ENCODE results near the gene TLX2. TPM values are rescaled to one million over a fixed set of nuclear protein-coding genes. Genes with fewer than 3 reads are reported as not detected.

Gene TLX2
- total and polyA plus RNA-seq, 2 of the 8 experiments (the other 6 are each of a cell fraction or from before 2014, with no cell fraction given) = 0.06 to 0.17 TPM

DNA sequence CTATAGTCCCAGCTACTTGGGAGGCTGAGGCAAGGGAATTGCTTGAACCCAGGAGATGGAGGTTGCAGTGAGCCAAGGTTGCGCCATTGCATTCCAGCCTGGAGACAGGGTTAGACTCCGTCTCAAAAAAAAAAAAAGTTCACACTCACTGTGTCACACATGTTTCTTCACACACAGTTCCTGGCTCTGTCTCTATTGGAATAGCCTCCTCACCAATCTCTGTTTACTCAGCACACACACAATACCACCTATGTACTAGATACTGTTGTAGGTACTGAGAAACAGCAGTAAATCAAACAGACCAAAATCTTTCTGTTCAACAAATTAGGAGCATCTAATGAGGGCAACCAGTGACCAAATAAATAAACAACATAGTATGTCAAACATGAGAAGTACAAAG is 28.1 kb upstream of the TLX2 start:
- no peak overlapping the region for H3K56ac ChIP-seq (replicated peaks; ENCODE audit: insufficient read length, low read depth, low read length)
- CTCF ChIA-PET (ENCODE audit: partially characterized antibody) = interaction anchor here (1.2 kb wide), 1 partner anchor 102 kb away, joined by 9 read pairs; no protein-coding TSS in a partner anchor
- no peak overlapping the region for H2BK5ac ChIP-seq (ENCODE audit: low read depth, low read length)
- peaks cover 9% of the 10 kb centered on the region; the same call in 1 of the 2 replicates for H3K23me2 ChIP-seq (ENCODE audit: low read depth, low read length)
- H2BK15ac ChIP-seq (ENCODE audit: low read length) = no peak overlapping the region
- H3K18ac ChIP-seq (ENCODE audit: extremely low read depth, low read length) = no peak overlapping the region
- no peak overlapping the region for H4K91ac ChIP-seq (replicated peaks; ENCODE audit: insufficient read length, low read length)
- H4K20me1 ChIP-seq (replicated peaks in 1 of 2; ENCODE audit: control insufficient read depth in 1 of 2, insufficient read depth in 2 of 2, low read length in 2 of 2) = peaks cover 6 to 11% of the 10 kb centered on the region in 2 experiments
- no peaks in the 10 kb centered on the region for H3K9me3 ChIP-seq (ENCODE audit: insufficient read depth in 2 of 2, low read depth in 1 of 2, low read length in 1 of 2)
- no peak overlapping the region for H3K4me2 ChIP-seq (ENCODE audit: insufficient read depth in 1 of 2, low read depth in 2 of 2, low read length in 2 of 2)
- no peak overlapping the region for H4K8ac ChIP-seq (ENCODE audit: extremely low read depth, insufficient read depth, low read length)
- H2AFZ ChIP-seq (ENCODE audit: low read length) = no peak overlapping the region
- H3K4me3 ChIP-seq (ENCODE audit: extremely low read depth in 1 of 4, insufficient read depth in 2 of 4, low read depth in 3 of 4, low read length in 4 of 4) = no peak overlapping the region
- H4K5ac ChIP-seq (ENCODE audit: insufficient read length, low read depth, low read length) = no peak overlapping the region
- peaks cover 2 to 8% (median 5%) of the 10 kb centered on the region in 4 experiments; a peak in 5 of 8 replicates for H3K36me3 ChIP-seq (ENCODE audit: control insufficient read depth in 2 of 4, insufficient read depth in 4 of 4, low read length in 3 of 4)
- FAIRE-seq (no peak), DNase-seq (ENCODE audit: low read depth in 1 of 2, low spot score in 2 of 2) (no peak)
- POLR2A ChIA-PET (ENCODE audit: partially characterized antibody) = interaction anchor here (3.2 to 4.9 kb wide), 2 partner anchors 11 to 13 kb away, joined by 11 to 59 read pairs; partner anchors contain the start of gene LBX2
- no peak overlapping the region for H3K9ac ChIP-seq (replicated peaks in 1 of 4; ENCODE audit: extremely low read depth in 1 of 4, low read depth in 3 of 4, low read length in 3 of 4)
- TF ChIP-seq, protein P1, sequence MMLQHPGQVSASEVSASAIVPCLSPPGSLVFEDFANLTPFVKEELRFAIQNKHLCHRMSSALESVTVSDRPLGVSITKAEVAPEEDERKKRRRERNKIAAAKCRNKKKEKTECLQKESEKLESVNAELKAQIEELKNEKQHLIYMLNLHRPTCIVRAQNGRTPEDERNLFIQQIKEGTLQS (IDR thresholded peaks at IDR 0.05; ENCODE audit: insufficient read depth, low read depth, low read length) = no peak
- no peak for TF ChIP-seq SIX5 (IDR thresholded peaks at IDR 0.05; ENCODE audit: low read depth, low read length)
- H3K23ac ChIP-seq (ENCODE audit: insufficient read length) = no peak overlapping the region
- no peak overlapping the region for H3K27ac ChIP-seq (ENCODE audit: low read depth, low read length)
- no peaks in the 10 kb centered on the region; a peak in 1 of 7 replicates for H3K27me3 ChIP-seq (replicated peaks in 1 of 4; ENCODE audit: control insufficient read depth in 3 of 4, extremely low read depth in 1 of 4, insufficient read depth in 3 of 4, low read length in 3 of 4)
- H3K79me2 ChIP-seq (ENCODE audit: control insufficient read depth in 1 of 2, insufficient read depth in 2 of 2, low read length in 2 of 2) = peaks cover 0 to 7% of the 10 kb centered on the region in 2 experiments; a peak in 1 of 4 replicates
- no peak overlapping the region for H2BK12ac ChIP-seq (ENCODE audit: low read depth, low read length)
- WGBS, 2 experiments (ENCODE audit: extremely low coverage in 1 of 2, insufficient coverage in 1 of 2, insufficient read length in 1 of 2, insufficient replicate concordance in 2 of 2, low coverage in 1 of 2, low lambda C conversion rate in 2 of 2, missing lambda C conversion rate in 1 of 2) = 94% methylated on average over 2 of the region's 2 CpGs; no CpG with 5 or more reads in 1 of the 2 experiments
- H2BK120ac ChIP-seq (replicated peaks; ENCODE audit: low read depth, low read length) = no peak overlapping the region
- H3K79me1 ChIP-seq (ENCODE audit: low read depth, low read length) = no peaks in the 10 kb centered on the region
- no peak overlapping the region for H3K14ac ChIP-seq (ENCODE audit: insufficient read length)
- no peak overlapping the region for H3K4ac ChIP-seq (replicated peaks; ENCODE audit: insufficient read length, low read depth, low read length)
- H2BK20ac ChIP-seq (ENCODE audit: low read length) = no peak overlapping the region
- no peak overlapping the region for H2AK5ac ChIP-seq (ENCODE audit: low read depth, low read length)
- peaks cover 0 to 6% (median 4%) of the 10 kb centered on the region in 4 experiments; a peak in 4 of 7 replicates for H3K4me1 ChIP-seq (replicated peaks in 1 of 4; ENCODE audit: control insufficient read depth in 3 of 4, insufficient read depth in 4 of 4, low read length in 3 of 4)

All from H1 (cell line).